ENCODE results near the gene TMEM30A. TPM values are rescaled to one million over a fixed set of nuclear protein-coding genes. Genes with fewer than 3 reads are reported as not detected.

The TMEM30A gene
- total and polyA plus RNA-seq, 2 experiments from 2014 or later = 30.0 to 33.5 TPM

DNA sequence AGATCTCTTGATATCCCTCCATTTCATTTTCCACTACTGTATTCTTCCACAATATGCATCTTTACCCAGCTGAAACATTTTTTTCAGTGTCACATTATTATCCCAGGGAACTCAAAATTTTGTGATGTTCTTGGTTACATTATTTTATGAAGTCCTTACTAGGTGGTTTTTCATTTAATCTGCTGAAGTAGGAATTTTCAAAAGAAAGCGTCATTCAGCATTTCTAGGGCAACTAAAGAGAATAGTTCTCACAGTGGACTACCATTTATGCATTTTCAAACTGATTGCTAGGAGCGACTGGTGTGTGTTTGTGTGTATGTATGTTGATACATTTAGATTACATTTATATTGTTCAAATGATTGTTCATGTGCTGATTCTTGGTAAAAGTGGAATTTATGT, 2.4 kb upstream of the TMEM30A start:
- Histone ChIP-seq H3K4me1 (ENCODE audit: low read depth) (peaks cover 10% of the 10 kb centered on the region), H3K9me3 (ENCODE audit: low read depth) (no peaks in the 10 kb centered on the region), H3K27ac (peak overlapping the region; percentile 20), H3K36me3 (no peaks in the 10 kb centered on the region), H3K4me3 (no peak overlapping the region), H3K27me3 (no peaks in the 10 kb centered on the region)
- no peak for DNase-seq (ENCODE audit: low read depth in 1 of 2, low spot score in 1 of 2)
- TF ChIP-seq CTCF (IDR thresholded peaks at IDR 0.05; ENCODE audit: low read depth, low read length) = no peak

- TF ChIP-seq CTCF (IDR thresholded peaks at IDR 0.05; ENCODE audit: low read depth, low read length) = no peak
- no peak for DNase-seq (ENCODE audit: low read depth in 1 of 2, low spot score in 1 of 2)
- Histone ChIP-seq H3K36me3 (no peaks in the 10 kb centered on the region), H3K4me1 (ENCODE audit: low read depth) (peaks cover 22% of the 10 kb centered on the region), H3K4me3 (peak overlapping the region; percentile 95), H3K27me3 (no peaks in the 10 kb centered on the region), H3K27ac (peak overlapping the region; percentile 55), H3K9me3 (ENCODE audit: low read depth) (no peaks in the 10 kb centered on the region)
Measured at GRCh38 chr6:75285283-75285639, 669 bp upstream of the TMEM30A start.

GRCh38 chr6:75283907-75284631, 523 bp downstream of the TMEM30A start:
- Histone ChIP-seq H3K27ac (peak overlapping the region; percentile 83), H3K4me1 (ENCODE audit: low read depth) (peaks cover 34% of the 10 kb centered on the region), H3K9me3 (ENCODE audit: low read depth) (no peaks in the 10 kb centered on the region), H3K4me3 (peak overlapping the region; percentile 95), H3K36me3 (no peaks in the 10 kb centered on the region), H3K27me3 (no peaks in the 10 kb centered on the region)
- peak; percentile 30 to 59 for DNase-seq (ENCODE audit: low read depth in 1 of 2, low spot score in 1 of 2)
- no peak for TF ChIP-seq CTCF (IDR thresholded peaks at IDR 0.05; ENCODE audit: low read depth, low read length)

DNA sequence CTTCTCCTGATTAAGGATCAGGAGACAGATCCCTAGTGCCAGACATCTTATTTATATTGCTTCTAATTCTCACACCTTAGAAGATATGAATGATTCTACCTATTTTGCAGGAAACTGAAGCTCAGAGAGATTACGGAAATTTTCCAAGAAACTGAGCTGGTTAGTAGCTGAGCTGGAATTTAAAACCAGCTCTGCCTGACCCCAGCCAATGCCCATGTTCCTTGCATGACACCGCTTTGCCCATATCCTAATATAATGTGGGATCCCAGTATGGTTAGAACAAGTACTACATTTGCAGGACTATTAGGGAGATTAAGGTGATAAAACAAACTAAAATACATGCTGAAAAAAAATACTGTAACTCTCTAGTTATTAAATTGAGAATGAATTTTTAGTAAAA, 1.9 kb downstream of the TMEM30A start:
- no peaks in the 10 kb centered on the region for H3K9me3 ChIP-seq (ENCODE audit: low read depth)
- no peaks in the 10 kb centered on the region for H3K27me3 ChIP-seq
- H3K4me1 ChIP-seq (ENCODE audit: low read depth) = peaks cover 48% of the 10 kb centered on the region
- no peak for TF ChIP-seq CTCF (IDR thresholded peaks at IDR 0.05; ENCODE audit: low read depth, low read length)
- H3K4me3 ChIP-seq = peak overlapping the region; percentile 95
- no peak overlapping the region for H3K27ac ChIP-seq
- no peak for DNase-seq (ENCODE audit: low read depth in 1 of 2, low spot score in 1 of 2)
- H3K36me3 ChIP-seq = no peaks in the 10 kb centered on the region

DNA sequence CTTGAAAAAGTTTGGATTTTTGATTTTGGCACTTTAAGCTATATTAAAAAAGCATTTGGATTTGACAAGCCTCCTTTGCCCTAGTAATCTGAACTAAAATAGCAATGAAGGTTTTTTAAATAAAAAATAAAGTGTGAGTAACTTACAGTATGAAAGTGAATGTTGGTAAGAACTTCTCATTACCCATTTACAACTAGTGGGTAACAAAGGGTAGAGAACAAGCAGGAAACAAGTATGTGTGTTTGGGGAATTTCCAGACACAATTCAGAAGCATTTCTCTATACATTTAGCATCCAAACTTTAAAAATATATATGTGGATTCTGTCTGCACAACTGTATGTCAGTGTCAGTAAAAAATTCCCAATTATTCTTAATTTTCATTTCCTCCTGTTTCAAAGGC, 2.9 kb downstream of the TMEM30A start:
- no peak for DNase-seq (ENCODE audit: low read depth in 1 of 2, low spot score in 1 of 2)
- Histone ChIP-seq H3K4me1 (ENCODE audit: low read depth) (peaks cover 49% of the 10 kb centered on the region), H3K9me3 (ENCODE audit: low read depth) (no peaks in the 10 kb centered on the region), H3K36me3 (no peaks in the 10 kb centered on the region), H3K4me3 (peak overlapping the region; percentile 95), H3K27ac (no peak overlapping the region), H3K27me3 (no peaks in the 10 kb centered on the region)
- TF ChIP-seq CTCF (IDR thresholded peaks at IDR 0.05; ENCODE audit: low read depth, low read length) = no peak

Measured in cardiac muscle cell (in vitro differentiated cells and primary cell).